Measurements from ENCODE around the gene KIF12. TPM values are rescaled to one million over a fixed set of nuclear protein-coding genes. Genes with fewer than 3 reads are reported as not detected.

KIF12 gene
- total and polyA plus RNA-seq, 2 of the 13 experiments (the other 11 are each of a cell fraction or from before 2014, with no cell fraction given) = 1.8 to 12.5 TPM

DNA sequence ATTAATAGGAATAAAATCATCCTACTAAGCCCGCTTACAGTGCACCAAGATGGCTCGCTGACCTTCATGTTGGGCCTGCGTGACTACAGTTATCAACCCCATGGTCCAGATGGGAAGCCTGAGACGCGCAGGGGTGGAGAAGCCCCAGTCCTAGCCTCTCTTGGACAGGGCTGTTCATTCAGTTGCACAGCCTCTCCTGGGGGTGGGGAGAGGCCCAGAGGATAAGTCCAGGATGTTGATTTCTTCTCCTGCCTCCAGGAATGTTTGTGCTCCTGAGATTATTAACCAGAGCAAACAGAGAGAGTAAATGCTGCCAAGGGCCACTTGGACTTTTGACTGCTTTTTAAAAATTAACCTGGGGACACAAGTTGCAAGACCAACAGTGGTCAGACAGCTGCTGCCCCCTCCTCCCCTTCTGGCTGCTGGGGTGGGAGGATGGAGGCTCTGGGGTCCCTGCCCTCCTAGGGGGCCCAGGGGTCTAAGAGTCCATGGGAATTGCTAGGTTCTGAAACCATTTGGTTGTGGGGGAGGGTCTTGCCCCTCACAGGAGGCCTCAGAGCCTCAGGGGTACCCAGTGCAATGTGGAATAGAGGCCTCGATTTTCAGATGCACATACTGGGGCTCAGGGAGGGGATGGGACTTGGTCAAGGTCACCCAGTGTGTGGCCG is 18.2 kb downstream of the KIF12 start (continued):
- no peak; the same call in 1 of the 2 replicates for TF ChIP-seq ZNF225 (CRISPR knock-in tag; IDR thresholded peaks at IDR 0.05)
- no peak for TF ChIP-seq YEATS2 (CRISPR knock-in tag; IDR thresholded peaks at IDR 0.05; ENCODE audit: borderline replicate concordance)
- peak; percentile 80 for TF ChIP-seq SKI (IDR thresholded peaks at IDR 0.05; ENCODE audit: partially characterized antibody)
- no peak for TF ChIP-seq MTF2 (CRISPR knock-in tag; IDR thresholded peaks at IDR 0.05; ENCODE audit: borderline replicate concordance)
- peak; percentile 67 for TF ChIP-seq FOXK1 (CRISPR knock-in tag; IDR thresholded peaks at IDR 0.05; ENCODE audit: borderline replicate concordance, low read depth)
- TF ChIP-seq MEF2D (CRISPR knock-in tag; IDR thresholded peaks at IDR 0.05) = peak; percentile 73
- TF ChIP-seq, protein P1, sequence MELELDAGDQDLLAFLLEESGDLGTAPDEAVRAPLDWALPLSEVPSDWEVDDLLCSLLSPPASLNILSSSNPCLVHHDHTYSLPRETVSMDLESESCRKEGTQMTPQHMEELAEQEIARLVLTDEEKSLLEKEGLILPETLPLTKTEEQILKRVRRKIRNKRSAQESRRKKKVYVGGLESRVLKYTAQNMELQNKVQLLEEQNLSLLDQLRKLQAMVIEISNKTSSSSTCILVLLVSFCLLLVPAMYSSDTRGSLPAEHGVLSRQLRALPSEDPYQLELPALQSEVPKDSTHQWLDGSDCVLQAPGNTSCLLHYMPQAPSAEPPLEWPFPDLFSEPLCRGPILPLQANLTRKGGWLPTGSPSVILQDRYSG (CRISPR knock-in tag; IDR thresholded peaks at IDR 0.05) = no peak
- TF ChIP-seq ZNF772 (CRISPR knock-in tag; IDR thresholded peaks at IDR 0.05) = peak; percentile 61; the same call in 1 of the 2 replicates
- TF ChIP-seq HES4 (CRISPR knock-in tag; IDR thresholded peaks at IDR 0.05; ENCODE audit: borderline replicate concordance) = no peak
- peak; percentile 83; the same call in 1 of the 2 replicates for TF ChIP-seq NCOA1 (CRISPR knock-in tag; IDR thresholded peaks at IDR 0.05)
- TF ChIP-seq, protein P2, sequence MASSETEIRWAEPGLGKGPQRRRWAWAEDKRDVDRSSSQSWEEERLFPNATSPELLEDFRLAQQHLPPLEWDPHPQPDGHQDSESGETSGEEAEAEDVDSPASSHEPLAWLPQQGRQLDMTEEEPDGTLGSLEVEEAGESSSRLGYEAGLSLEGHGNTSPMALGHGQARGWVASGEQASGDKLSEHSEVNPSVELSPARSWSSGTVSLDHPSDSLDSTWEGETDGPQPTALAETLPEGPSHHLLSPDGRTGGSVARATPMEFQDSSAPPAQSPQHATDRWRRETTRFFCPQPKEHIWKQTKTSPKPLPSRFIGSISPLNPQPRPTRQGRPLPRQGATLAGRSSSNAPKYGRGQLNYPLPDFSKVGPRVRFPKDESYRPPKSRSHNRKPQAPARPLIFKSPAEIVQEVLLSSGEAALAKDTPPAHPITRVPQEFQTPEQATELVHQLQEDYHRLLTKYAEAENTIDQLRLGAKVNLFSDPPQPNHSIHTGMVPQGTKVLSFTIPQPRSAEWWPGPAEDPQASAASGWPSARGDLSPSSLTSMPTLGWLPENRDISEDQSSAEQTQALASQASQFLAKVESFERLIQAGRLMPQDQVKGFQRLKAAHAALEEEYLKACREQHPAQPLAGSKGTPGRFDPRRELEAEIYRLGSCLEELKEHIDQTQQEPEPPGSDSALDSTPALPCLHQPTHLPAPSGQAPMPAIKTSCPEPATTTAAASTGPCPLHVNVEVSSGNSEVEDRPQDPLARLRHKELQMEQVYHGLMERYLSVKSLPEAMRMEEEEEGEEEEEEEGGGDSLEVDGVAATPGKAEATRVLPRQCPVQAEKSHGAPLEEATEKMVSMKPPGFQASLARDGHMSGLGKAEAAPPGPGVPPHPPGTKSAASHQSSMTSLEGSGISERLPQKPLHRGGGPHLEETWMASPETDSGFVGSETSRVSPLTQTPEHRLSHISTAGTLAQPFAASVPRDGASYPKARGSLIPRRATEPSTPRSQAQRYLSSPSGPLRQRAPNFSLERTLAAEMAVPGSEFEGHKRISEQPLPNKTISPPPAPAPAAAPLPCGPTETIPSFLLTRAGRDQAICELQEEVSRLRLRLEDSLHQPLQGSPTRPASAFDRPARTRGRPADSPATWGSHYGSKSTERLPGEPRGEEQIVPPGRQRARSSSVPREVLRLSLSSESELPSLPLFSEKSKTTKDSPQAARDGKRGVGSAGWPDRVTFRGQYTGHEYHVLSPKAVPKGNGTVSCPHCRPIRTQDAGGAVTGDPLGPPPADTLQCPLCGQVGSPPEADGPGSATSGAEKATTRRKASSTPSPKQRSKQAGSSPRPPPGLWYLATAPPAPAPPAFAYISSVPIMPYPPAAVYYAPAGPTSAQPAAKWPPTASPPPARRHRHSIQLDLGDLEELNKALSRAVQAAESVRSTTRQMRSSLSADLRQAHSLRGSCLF (CRISPR knock-in tag; IDR thresholded peaks at IDR 0.05; ENCODE audit: borderline replicate concordance) = peak; percentile 96; the same call in 1 of the 2 replicates
- TF ChIP-seq, protein P3, sequence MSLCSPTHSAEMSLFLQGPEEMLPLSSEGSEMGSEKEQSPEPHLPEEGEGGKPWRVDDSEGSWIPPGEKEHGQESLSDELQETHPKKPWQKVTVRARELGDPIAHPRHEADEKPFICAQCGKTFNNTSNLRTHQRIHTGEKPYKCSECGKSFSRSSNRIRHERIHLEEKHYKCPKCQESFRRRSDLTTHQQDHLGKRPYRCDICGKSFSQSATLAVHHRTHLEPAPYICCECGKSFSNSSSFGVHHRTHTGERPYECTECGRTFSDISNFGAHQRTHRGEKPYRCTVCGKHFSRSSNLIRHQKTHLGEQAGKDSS (CRISPR knock-in tag; IDR thresholded peaks at IDR 0.05; ENCODE audit: borderline replicate concordance, low read depth) = no peak
- TF ChIP-seq FOXP4 (CRISPR knock-in tag; IDR thresholded peaks at IDR 0.05) = peak; percentile 87
- peak; percentile 67; the same call in 1 of the 2 replicates for TF ChIP-seq ZNF615 (CRISPR knock-in tag; IDR thresholded peaks at IDR 0.05; ENCODE audit: borderline replicate concordance)
- TF ChIP-seq MAZ (IDR thresholded peaks at IDR 0.05; ENCODE audit: borderline replicate concordance, low read depth, low read length) = peak; percentile 92; the same call in 1 of the 2 replicates
- peak; percentile 85 for TF ChIP-seq MAZ (CRISPR knock-in tag; IDR thresholded peaks at IDR 0.05; ENCODE audit: low read depth)
- TF ChIP-seq ZNF704 (CRISPR knock-in tag; IDR thresholded peaks at IDR 0.05; ENCODE audit: borderline replicate concordance) = no peak
- TF ChIP-seq REPIN1 (CRISPR knock-in tag; IDR thresholded peaks at IDR 0.05; ENCODE audit: borderline replicate concordance, low read depth) = peak; percentile 54
